ENCODE data around the gene GUCY2F.

The GUCY2F gene

GRCh38 chrX:109481986-109482385 is at the start of gene GUCY2F:
Gene GUCY2F, minus strand, starts transcription at chrX:109482086. Its CDS starts 6,150 bp downstream, at chrX:109475936.
- H3K27ac Mint-ChIP-seq = no peak within 1 kb of the TSS
- H3K36me3 Mint-ChIP-seq (ENCODE audit: low read depth) = no peaks in the 10 kb centered on the region
- no peaks in the 10 kb centered on the region for H3K4me1 Mint-ChIP-seq (ENCODE audit: low read depth)
- H3K9me3 Mint-ChIP-seq = no peaks in the 10 kb centered on the region
- H3K27me3 Mint-ChIP-seq = no peaks in the 10 kb centered on the region
- no peak within 1 kb of the TSS for H3K4me3 Mint-ChIP-seq

DNA sequence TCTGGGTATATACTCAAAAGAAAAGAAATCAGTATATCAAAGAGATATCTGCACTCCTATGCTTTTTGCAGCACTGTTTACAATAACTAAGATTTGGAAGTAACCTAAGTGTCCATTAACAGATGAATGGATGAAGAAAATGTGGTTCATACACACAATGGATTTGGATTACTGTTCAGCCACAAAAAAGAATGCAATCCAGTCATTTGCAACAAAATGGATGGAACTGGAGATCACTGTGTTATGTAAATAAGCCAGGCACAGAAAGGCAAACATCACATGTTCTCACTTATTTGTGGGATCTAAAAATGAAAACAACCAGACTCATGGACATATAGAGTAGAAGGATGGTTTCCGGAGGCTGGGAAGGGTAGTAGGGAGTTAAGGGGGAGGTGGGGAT is 37.1 kb upstream of the GUCY2F start:
- no peak overlapping the region for H3K4me3 Mint-ChIP-seq
- H3K27me3 Mint-ChIP-seq = peaks cover 29% of the 10 kb centered on the region
- no peak overlapping the region for H3K27ac Mint-ChIP-seq
- H3K36me3 Mint-ChIP-seq (ENCODE audit: low read depth) = no peaks in the 10 kb centered on the region
- H3K4me1 Mint-ChIP-seq (ENCODE audit: low read depth) = no peaks in the 10 kb centered on the region
- H3K9me3 Mint-ChIP-seq = no peaks in the 10 kb centered on the region

- no peaks in the 10 kb centered on the region for H3K4me1 Mint-ChIP-seq (ENCODE audit: low read depth)
- no peak overlapping the region for H3K4me3 Mint-ChIP-seq
- no peaks in the 10 kb centered on the region for H3K9me3 Mint-ChIP-seq
- peaks cover 46% of the 10 kb centered on the region for H3K27me3 Mint-ChIP-seq
- no peak overlapping the region for H3K27ac Mint-ChIP-seq
- H3K36me3 Mint-ChIP-seq (ENCODE audit: low read depth) = no peaks in the 10 kb centered on the region
These were observed 29.2 kb upstream of the GUCY2F start for GRCh38 chrX:109511113-109511512.

DNA sequence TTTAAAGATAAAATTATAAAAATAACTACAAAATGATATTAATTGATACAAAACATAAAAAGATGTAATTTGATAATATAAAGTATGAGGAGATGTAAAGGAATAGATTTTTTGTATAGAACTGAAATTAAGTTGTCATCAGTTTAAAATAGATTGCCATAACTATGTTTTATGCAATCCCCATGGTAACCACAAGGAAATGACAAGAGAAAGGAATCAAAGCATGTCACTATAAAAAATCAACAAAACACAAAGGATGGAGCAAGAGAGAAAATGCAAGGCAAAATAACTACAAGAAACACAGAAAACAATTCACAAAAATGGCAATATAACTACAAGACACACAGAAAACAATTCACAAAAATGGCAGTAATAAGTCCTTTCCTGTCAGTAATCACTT is 27.0 kb upstream of the GUCY2F start:
- H3K9me3 Mint-ChIP-seq = no peaks in the 10 kb centered on the region
- H3K4me3 Mint-ChIP-seq = no peak overlapping the region
- H3K36me3 Mint-ChIP-seq (ENCODE audit: low read depth) = no peaks in the 10 kb centered on the region
- H3K27ac Mint-ChIP-seq = no peak overlapping the region
- H3K27me3 Mint-ChIP-seq = peaks cover 33% of the 10 kb centered on the region
- H3K4me1 Mint-ChIP-seq (ENCODE audit: low read depth) = no peaks in the 10 kb centered on the region

DNA sequence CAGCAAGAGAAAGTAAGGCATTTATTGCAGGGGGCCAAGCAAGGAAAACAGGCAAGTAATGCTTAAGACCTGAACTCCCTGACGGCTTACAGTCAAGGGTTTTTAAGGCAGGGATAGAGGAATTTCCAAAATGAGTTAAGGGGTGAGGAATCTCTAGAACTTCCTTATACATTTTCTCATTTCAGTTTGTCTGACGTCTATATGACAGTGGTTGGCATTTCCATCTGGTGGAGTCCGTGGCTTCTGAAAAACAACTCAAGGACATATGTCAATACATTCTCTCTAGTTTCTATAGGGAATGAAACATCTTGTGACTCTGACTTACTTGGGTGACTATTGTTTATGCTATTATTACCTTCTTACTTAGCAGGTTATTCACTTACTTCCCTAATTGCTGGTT is 19.3 kb upstream of the GUCY2F start:
- no peaks in the 10 kb centered on the region for H3K36me3 Mint-ChIP-seq (ENCODE audit: low read depth)
- H3K27me3 Mint-ChIP-seq = no peaks in the 10 kb centered on the region
- H3K4me3 Mint-ChIP-seq = no peak overlapping the region
- no peaks in the 10 kb centered on the region for H3K4me1 Mint-ChIP-seq (ENCODE audit: low read depth)
- no peaks in the 10 kb centered on the region for H3K9me3 Mint-ChIP-seq
- H3K27ac Mint-ChIP-seq = no peak overlapping the region

GRCh38 chrX:109498434-109498833 is 16.5 kb upstream of the GUCY2F start:
- H3K27me3 Mint-ChIP-seq = no peaks in the 10 kb centered on the region
- no peaks in the 10 kb centered on the region for H3K4me1 Mint-ChIP-seq (ENCODE audit: low read depth)
- no peaks in the 10 kb centered on the region for H3K36me3 Mint-ChIP-seq (ENCODE audit: low read depth)
- H3K27ac Mint-ChIP-seq = no peak overlapping the region
- H3K9me3 Mint-ChIP-seq = no peaks in the 10 kb centered on the region
- no peak overlapping the region for H3K4me3 Mint-ChIP-seq

GRCh38 chrX:109489174-109489573 is 7.3 kb upstream of the GUCY2F start:
- Mint-ChIP-seq H3K4me1 (ENCODE audit: low read depth) (no peaks in the 10 kb centered on the region), H3K27ac (no peak overlapping the region), H3K9me3 (no peaks in the 10 kb centered on the region), H3K4me3 (no peak overlapping the region), H3K27me3 (no peaks in the 10 kb centered on the region), H3K36me3 (ENCODE audit: low read depth) (no peaks in the 10 kb centered on the region)

DNA sequence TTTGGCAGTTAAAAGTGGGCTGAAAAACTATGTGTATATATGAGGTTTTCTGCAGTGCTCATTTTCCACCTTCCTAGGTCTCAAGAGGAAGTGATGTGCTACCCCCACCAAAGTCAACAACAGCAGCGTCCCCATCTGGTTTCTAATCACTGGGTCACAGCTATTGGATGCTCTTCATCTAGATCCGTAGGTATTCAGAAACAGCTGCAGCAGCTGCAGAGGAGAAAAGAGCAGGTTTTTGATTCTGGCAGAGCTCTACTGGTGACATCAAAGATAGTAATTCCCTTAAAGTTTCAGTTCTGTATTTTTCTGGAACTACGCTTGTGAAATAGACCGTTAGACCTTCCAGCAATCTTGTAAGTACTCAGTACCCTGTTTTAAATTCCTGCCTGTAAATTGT is 5.8 kb upstream of the GUCY2F start:
- no peak overlapping the region for H3K4me3 Mint-ChIP-seq

DNA sequence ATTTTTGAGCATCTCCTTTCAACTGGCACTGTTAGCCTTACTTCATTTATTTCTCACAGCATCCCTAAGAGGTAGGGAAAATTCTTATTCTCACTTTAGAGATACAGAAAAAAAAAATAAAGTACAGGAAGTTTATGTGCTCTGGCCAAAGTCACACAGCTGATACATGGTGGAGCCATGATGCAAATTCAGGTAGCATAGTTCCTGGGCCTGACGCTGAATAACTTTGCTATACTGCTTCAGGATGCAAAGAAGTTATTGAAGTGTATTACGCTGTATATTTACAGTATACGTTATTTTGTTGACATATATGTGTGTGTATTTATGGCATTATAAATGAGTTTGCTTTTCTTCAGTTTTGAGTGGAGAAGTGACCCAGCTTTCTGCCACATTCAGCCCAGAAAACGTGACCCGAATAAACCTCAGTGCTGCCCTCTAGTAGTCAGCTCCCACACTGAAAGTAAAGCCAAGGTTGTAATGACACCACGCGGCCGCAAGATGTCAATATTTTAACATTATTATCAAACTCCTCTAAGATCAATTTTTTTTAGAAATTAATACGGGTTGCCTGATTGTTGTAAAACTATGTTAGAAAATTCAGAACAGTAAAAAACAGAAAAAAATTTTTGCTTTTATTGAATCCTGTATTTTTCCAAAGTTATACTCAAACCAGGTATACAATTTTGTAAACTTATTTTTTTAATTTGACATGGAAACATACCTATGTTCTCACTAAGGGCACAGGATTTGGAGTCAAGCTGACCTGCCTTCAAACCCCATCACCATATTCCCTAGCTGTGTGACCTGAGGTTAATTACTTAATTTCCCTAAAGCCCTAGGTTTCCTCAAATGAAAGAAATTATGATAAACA is 3.8 kb upstream of the GUCY2F start:
- Mint-ChIP-seq H3K27me3 (no peaks in the 10 kb centered on the region), H3K4me1 (ENCODE audit: low read depth) (no peaks in the 10 kb centered on the region), H3K9me3 (no peaks in the 10 kb centered on the region), H3K27ac (no peak overlapping the region), H3K4me3 (no peak overlapping the region), H3K36me3 (ENCODE audit: low read depth) (no peaks in the 10 kb centered on the region)

More for the DNA sequence above, 5.8 kb upstream of the GUCY2F start:
- Mint-ChIP-seq H3K27ac (no peak overlapping the region), H3K4me1 (ENCODE audit: low read depth) (no peaks in the 10 kb centered on the region), H3K9me3 (no peaks in the 10 kb centered on the region), H3K27me3 (no peaks in the 10 kb centered on the region), H3K36me3 (ENCODE audit: low read depth) (no peaks in the 10 kb centered on the region)

GRCh38 chrX:109484886-109485285 is 3.0 kb upstream of the GUCY2F start:
- H3K36me3 Mint-ChIP-seq (ENCODE audit: low read depth) = no peaks in the 10 kb centered on the region
- no peaks in the 10 kb centered on the region for H3K27me3 Mint-ChIP-seq
- H3K27ac Mint-ChIP-seq = no peak overlapping the region
- no peaks in the 10 kb centered on the region for H3K9me3 Mint-ChIP-seq
- H3K4me3 Mint-ChIP-seq = no peak overlapping the region
- no peaks in the 10 kb centered on the region for H3K4me1 Mint-ChIP-seq (ENCODE audit: low read depth)

- Mint-ChIP-seq H3K27ac (no peak overlapping the region), H3K9me3 (no peaks in the 10 kb centered on the region), H3K36me3 (ENCODE audit: low read depth) (no peaks in the 10 kb centered on the region), H3K4me1 (ENCODE audit: low read depth) (peaks cover 10% of the 10 kb centered on the region), H3K4me3 (no peak overlapping the region), H3K27me3 (peaks cover 4% of the 10 kb centered on the region)
These were observed 6.6 kb downstream of the GUCY2F start for GRCh38 chrX:109475174-109475891.

DNA sequence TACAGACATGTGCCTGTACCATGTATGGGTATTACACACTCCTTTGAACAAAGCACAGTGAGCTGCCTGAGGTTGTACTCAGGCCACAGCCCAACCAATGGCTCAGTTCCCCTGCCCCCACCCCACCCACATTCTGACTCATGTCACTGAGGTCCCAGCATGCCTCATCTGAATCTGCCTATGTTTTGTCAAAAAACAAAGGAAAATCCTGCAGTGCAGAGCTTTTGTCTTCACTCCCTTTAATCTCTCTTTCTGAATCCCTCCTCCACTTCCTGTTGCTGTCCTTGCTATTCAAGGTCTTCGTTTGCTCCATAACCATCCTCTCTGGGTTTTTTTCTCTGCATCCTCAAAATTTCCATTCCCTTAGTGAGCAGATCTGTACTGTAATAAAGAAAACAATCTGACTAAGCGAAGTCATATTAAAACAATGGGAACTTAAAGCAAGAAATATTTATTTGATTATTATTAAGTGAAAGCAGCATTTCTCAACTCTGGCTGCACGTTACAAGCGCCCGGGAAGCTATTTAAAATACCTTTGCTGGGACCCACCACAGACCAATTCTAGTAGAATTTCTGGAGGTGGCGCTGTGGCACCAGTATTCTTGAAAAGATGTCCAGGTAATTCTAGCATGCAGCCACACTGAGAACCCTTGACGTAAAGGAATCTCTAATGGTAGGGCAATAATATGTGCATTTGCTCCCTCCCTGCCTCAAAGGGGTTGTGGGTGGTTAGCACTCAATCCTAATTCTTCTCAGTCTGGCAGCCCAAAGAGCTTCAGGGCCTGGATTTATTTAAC is 8.7 kb downstream of the GUCY2F start:
- H3K27ac Mint-ChIP-seq = no peak overlapping the region
- H3K4me1 Mint-ChIP-seq (ENCODE audit: low read depth) = peaks cover 10% of the 10 kb centered on the region
- H3K36me3 Mint-ChIP-seq (ENCODE audit: low read depth) = no peaks in the 10 kb centered on the region
- H3K27me3 Mint-ChIP-seq = peaks cover 4% of the 10 kb centered on the region
- no peaks in the 10 kb centered on the region for H3K9me3 Mint-ChIP-seq
- H3K4me3 Mint-ChIP-seq = no peak overlapping the region

- Mint-ChIP-seq H3K27ac (no peak overlapping the region), H3K4me1 (ENCODE audit: low read depth) (no peaks in the 10 kb centered on the region), H3K36me3 (ENCODE audit: low read depth) (no peaks in the 10 kb centered on the region), H3K9me3 (no peaks in the 10 kb centered on the region), H3K27me3 (peaks cover 6% of the 10 kb centered on the region), H3K4me3 (no peak overlapping the region)
These were observed 17.7 kb downstream of the GUCY2F start for GRCh38 chrX:109464231-109464630.

DNA sequence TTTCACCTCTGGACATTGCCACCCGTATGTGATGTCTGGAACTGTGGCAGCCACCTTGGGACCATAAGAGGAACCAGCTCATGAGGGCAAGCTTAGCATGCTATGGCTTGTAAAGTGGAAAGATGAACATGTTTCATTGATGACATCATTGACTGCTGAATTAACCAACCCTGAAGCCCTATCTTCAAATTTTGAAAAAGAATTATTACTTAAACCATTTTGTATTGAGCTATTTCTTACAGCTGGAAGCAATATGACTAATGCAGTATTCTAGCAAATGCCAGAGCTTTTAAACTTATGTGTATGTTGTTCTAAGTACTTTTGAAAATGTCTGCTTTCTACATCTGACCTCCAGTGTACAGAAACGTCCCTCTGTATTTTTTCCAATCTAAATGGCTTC is 18.1 kb downstream of the GUCY2F start:
- Mint-ChIP-seq H3K4me3 (no peak overlapping the region), H3K27ac (no peak overlapping the region), H3K27me3 (peaks cover 6% of the 10 kb centered on the region)

More for the DNA sequence above, 18.1 kb downstream of the GUCY2F start:
- H3K36me3 Mint-ChIP-seq (ENCODE audit: low read depth) = no peaks in the 10 kb centered on the region
- H3K9me3 Mint-ChIP-seq = no peaks in the 10 kb centered on the region
- no peaks in the 10 kb centered on the region for H3K4me1 Mint-ChIP-seq (ENCODE audit: low read depth)
